H1 (cell line): ENCODE data around the gene BCAS3. TPM values are rescaled to one million over a fixed set of nuclear protein-coding genes. Genes with fewer than 3 reads are reported as not detected.

ENCODE experiments used
- EZH2 ChIP-seq: fragments of 200-600 bp; sonication (generic); IDR thresholded peaks from 2 replicates; pipeline ENCODE4 v1.7.1; 2012; ENCODE audit warnings: low read depth, mild to moderate bottlenecking, moderate library complexity, low read length, inconsistent platforms; ENCODE audit not compliant: severe bottlenecking
- TAF7 ChIP-seq: optimal IDR thresholded peaks from 2 replicates; pipeline ENCODE3; 2011; ENCODE audit warnings: low read depth, mild to moderate bottlenecking, inconsistent platforms, low read length, moderate library complexity, borderline replicate concordance
- TEAD4 ChIP-seq: IDR thresholded peaks from 2 replicates; pipeline ENCODE4 v1.6.1; 2012; ENCODE audit warnings: low read depth, low read length, inconsistent platforms, mixed read lengths
- USF2 ChIP-seq: IDR thresholded peaks from 2 replicates; pipeline ENCODE4 v1.6.1; 2011; ENCODE audit warnings: low read length, improper control_type of control experiment
- polyA plus RNA-seq, 7 experiments: library from polyadenylated mRNA; depleted of rRNA in 3 of 7; stranded (reverse) in 5 of 7; unstranded in 2 of 7; fragments of >200 nt in 5 of 7; fragments of 200-250 nt in 2 of 7; gene quantifications; 1 replicate in 5 of 7; 2 replicates in 1 of 7; 4 replicates in 1 of 7; pipeline versions ENCODE4 v1.2.1 to v1.2.3, GENCODE V29; 2011 to 2013; ENCODE audit warnings: missing spikeins in 2 of 7, mixed read lengths in 2 of 7
- total RNA-seq: library from RNA; stranded (reverse); fragmentation: NEBNext Ultra II Directional; extraction: Animal tissue kit (Norgen Biotek cat#: 25700); gene quantifications from 2 replicates; pipeline ENCODE4 v1.2.1, GENCODE V29; 2021
- TF ChIP-seq, protein P1 (sequence below): IDR thresholded peaks from 2 replicates; pipeline ENCODE4 v1.6.1; 2012; ENCODE audit warnings: low read length, inconsistent platforms

The BCAS3 gene
- total and polyA plus RNA-seq, 2 of the 8 experiments (the other 6 are each of a cell fraction or from before 2014, with no cell fraction given) = 9.9 to 13.3 TPM

- no peak for TF ChIP-seq TAF7
- TF ChIP-seq TEAD4 = no peak
- no peak for TF ChIP-seq EZH2
- TF ChIP-seq, protein P1, sequence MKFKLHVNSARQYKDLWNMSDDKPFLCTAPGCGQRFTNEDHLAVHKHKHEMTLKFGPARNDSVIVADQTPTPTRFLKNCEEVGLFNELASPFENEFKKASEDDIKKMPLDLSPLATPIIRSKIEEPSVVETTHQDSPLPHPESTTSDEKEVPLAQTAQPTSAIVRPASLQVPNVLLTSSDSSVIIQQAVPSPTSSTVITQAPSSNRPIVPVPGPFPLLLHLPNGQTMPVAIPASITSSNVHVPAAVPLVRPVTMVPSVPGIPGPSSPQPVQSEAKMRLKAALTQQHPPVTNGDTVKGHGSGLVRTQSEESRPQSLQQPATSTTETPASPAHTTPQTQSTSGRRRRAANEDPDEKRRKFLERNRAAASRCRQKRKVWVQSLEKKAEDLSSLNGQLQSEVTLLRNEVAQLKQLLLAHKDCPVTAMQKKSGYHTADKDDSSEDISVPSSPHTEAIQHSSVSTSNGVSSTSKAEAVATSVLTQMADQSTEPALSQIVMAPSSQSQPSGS = no peak
- TF ChIP-seq USF2 = no peak
Measured at GRCh38 chr17:61284174-61284573, 606.5 kb downstream of the BCAS3 start (continued).
